Activated B cell treated with CpG ODN at 0.5 μM for 24 hours (primary cell): Measurements from ENCODE around the gene RAD21L1. TPM values are rescaled to one million over a fixed set of nuclear protein-coding genes. Genes with fewer than 3 reads are reported as not detected.

ENCODE experiments used
- ATAC-seq: fragments of 200-7000 bp; cut with Tn5 transposase; one replicate; pipeline ENCODE4 v1.10.0; 2021; ENCODE audit warnings: low read depth, mild to moderate bottlenecking, moderate library complexity
- CTCF ChIA-PET: fragments of 350-600 bp; sonication (Branson Sonifier 250); formaldehyde crosslinking; loops from one replicate; lab custom pipeline; 2021; ENCODE audit warnings: antibody characterized with exemption; lab: Charles Lee
- POLR2A ChIA-PET: fragments of 350-600 bp; sonication (Branson Sonifier 250); formaldehyde crosslinking; loops from one replicate; lab custom pipeline; 2021; ENCODE audit warnings: antibody characterized with exemption; lab: Charles Lee
- DNase-seq: peaks from one replicate; pipeline ENCODE4 v3.0.0; 2022
- H3K27ac Mint-ChIP-seq: one replicate; pipeline ENCODE4 v1.8.0; 2020; ENCODE audit warnings: mixed read lengths
- H3K27me3 Mint-ChIP-seq: one replicate; pipeline ENCODE4 v1.8.0; 2021; ENCODE audit warnings: mixed read lengths
- H3K36me3 Mint-ChIP-seq: one replicate; pipeline ENCODE4 v1.8.0; 2021; ENCODE audit warnings: low read depth, mixed read lengths
- H3K4me1 Mint-ChIP-seq: one replicate; pipeline ENCODE4 v1.8.0; 2021; ENCODE audit warnings: mixed read lengths
- H3K4me3 Mint-ChIP-seq: one replicate; pipeline ENCODE4 v1.8.0; 2020; ENCODE audit warnings: mild to moderate bottlenecking, mixed read lengths
- H3K9me3 Mint-ChIP-seq: one replicate; pipeline ENCODE4 v1.8.0; 2020; ENCODE audit warnings: mixed read lengths
- CTCF ChIP-seq: fragments of 200-600 bp; IDR thresholded peaks from one replicate; pipeline ENCODE4 v1.8.0; 2022; ENCODE audit warnings: antibody characterized with exemption, mild to moderate bottlenecking
- intact Hi-C: fragments of 100-400 bp; cut with micrococcal nuclease; formaldehyde crosslinking; loops from one replicate; pipeline ENCODE4 v1.15.1; 2024
- total RNA-seq: library from RNA; stranded (reverse); gene quantifications from 2 replicates; pipeline ENCODE4 v1.2.3, GENCODE V29; 2022

Gene RAD21L1
- total RNA-seq, 1 donor from 2014 or later: not detected

DNA sequence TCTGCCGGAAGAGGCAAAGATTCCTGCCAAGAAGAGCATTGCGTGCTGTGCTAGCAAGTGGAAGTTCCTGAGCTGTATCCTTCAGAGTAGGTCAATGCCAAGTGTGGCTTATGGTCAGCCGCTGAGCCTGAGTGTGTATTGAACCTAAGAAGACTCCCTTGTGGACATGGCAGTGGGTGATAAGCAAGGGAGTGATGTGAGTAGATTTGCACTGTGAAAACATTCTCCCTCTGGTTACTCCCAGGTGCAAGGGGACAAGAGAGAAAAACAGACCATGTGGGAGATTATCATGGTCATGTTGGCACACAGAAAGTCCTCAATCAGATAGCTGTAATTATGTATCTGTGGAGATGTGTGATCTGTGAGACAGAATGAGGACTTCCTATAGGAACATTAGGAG, 35.0 kb upstream of the RAD21L1 start:
- TF ChIP-seq CTCF: no peak
- POLR2A ChIA-PET: no interaction called here
- ATAC-seq: no peak
- CTCF ChIA-PET: no interaction called here
- no peaks in the 10 kb centered on the region for H3K36me3 Mint-ChIP-seq
- no peak for DNase-seq
- H3K4me1 Mint-ChIP-seq: peaks cover 3% of the 10 kb centered on the region
- H3K27me3 Mint-ChIP-seq: peaks cover 10% of the 10 kb centered on the region
- intact Hi-C loops: no loop called here
- H3K27ac Mint-ChIP-seq: no peak overlapping the region
- no peaks in the 10 kb centered on the region for H3K9me3 Mint-ChIP-seq
- no peak overlapping the region for H3K4me3 Mint-ChIP-seq

GRCh38 chr20:1191299-1191698, 34.5 kb upstream of the RAD21L1 start:
- no peaks in the 10 kb centered on the region for H3K4me1 Mint-ChIP-seq
- no peak overlapping the region for H3K4me3 Mint-ChIP-seq
- TF ChIP-seq CTCF: no peak
- ChIA-PET CTCF (no interaction called here), POLR2A (no interaction called here)
- H3K27me3 Mint-ChIP-seq: peaks cover 5% of the 10 kb centered on the region
- H3K36me3 Mint-ChIP-seq: no peaks in the 10 kb centered on the region
- ATAC-seq (no peak), DNase-seq (no peak)
- H3K27ac Mint-ChIP-seq: no peak overlapping the region
- no peaks in the 10 kb centered on the region for H3K9me3 Mint-ChIP-seq
- intact Hi-C loops: no loop called here

GRCh38 chr20:1195226-1195625, 30.6 kb upstream of the RAD21L1 start:
- ChIA-PET CTCF (no interaction called here), POLR2A (no interaction called here)
- H3K27me3 Mint-ChIP-seq: peaks cover 2% of the 10 kb centered on the region
- H3K36me3 Mint-ChIP-seq: no peaks in the 10 kb centered on the region
- no peaks in the 10 kb centered on the region for H3K9me3 Mint-ChIP-seq
- intact Hi-C loops: no loop called here
- H3K4me1 Mint-ChIP-seq: no peaks in the 10 kb centered on the region
- H3K27ac Mint-ChIP-seq: no peak overlapping the region
- ATAC-seq: no peak
- no peak for DNase-seq
- no peak overlapping the region for H3K4me3 Mint-ChIP-seq
- no peak for TF ChIP-seq CTCF

GRCh38 chr20:1196634-1197033, 29.2 kb upstream of the RAD21L1 start:
- Mint-ChIP-seq H3K9me3 (no peaks in the 10 kb centered on the region), H3K27me3 (peaks cover 5% of the 10 kb centered on the region), H3K4me3 (no peak overlapping the region), H3K27ac (no peak overlapping the region), H3K4me1 (no peaks in the 10 kb centered on the region), H3K36me3 (no peaks in the 10 kb centered on the region)
- ChIA-PET CTCF (no interaction called here), POLR2A (no interaction called here)
- ATAC-seq (no peak), DNase-seq (no peak)
- no peak for TF ChIP-seq CTCF
- intact Hi-C loops: no loop called here

GRCh38 chr20:1197801-1198200, 28.0 kb upstream of the RAD21L1 start:
- peaks cover 10% of the 10 kb centered on the region for H3K27me3 Mint-ChIP-seq
- ChIA-PET CTCF (no interaction called here), POLR2A (no interaction called here)
- H3K9me3 Mint-ChIP-seq: no peaks in the 10 kb centered on the region
- no peak overlapping the region for H3K4me3 Mint-ChIP-seq
- no peak for DNase-seq
- TF ChIP-seq CTCF: no peak
- ATAC-seq: no peak
- H3K27ac Mint-ChIP-seq: no peak overlapping the region
- intact Hi-C loops: no loop called here
- H3K36me3 Mint-ChIP-seq: no peaks in the 10 kb centered on the region
- H3K4me1 Mint-ChIP-seq: no peaks in the 10 kb centered on the region
